LoVo (cell line): Measurements from ENCODE around the gene C14orf39.
"Not testable (repeated sequence)": the region's sequence is repeated elsewhere in the genome, so short reads cannot be mapped to it uniquely, and the experiment has no call there.

ENCODE experiments used
- DNase-seq: peaks from one replicate; pipeline ENCODE4 v3.0.0-alpha.2; 2016; ENCODE audit warnings: low spot score

C14orf39 gene

DNA sequence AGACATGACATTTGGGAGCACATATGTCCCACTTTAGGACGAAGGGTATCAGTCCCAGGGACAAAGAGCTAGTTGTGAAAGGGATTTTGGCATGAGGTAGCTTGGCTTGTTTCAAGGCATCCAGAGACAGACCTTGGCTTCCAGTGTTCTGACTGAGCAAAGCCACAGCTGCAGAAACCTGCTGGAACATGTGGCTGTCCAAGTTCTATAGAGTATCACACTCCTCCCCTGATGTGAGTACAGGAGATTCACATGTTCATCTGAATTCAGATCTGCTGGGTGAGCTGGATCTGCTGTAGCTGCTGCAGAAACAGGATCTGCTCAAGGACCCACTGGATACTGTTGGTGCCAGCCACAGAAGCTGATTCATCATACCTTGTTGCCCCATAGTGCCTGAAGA, 10.1 kb upstream of the C14orf39 start:
- no peak for DNase-seq

- DNase-seq, result no peak
These were observed 4.4 kb upstream of the C14orf39 start for GRCh38 chr14:60490270-60490669.

GRCh38 chr14:60488175-60488574, 2.3 kb upstream of the C14orf39 start:
- no peak for DNase-seq

GRCh38 chr14:60487211-60487610, 1.3 kb upstream of the C14orf39 start:
- DNase-seq, result no peak

GRCh38 chr14:60485057-60485597, 736 bp downstream of the C14orf39 start:
- no peak for DNase-seq

- no peak for DNase-seq
These were observed 3.1 kb downstream of the C14orf39 start for GRCh38 chr14:60482743-60483142.

DNA sequence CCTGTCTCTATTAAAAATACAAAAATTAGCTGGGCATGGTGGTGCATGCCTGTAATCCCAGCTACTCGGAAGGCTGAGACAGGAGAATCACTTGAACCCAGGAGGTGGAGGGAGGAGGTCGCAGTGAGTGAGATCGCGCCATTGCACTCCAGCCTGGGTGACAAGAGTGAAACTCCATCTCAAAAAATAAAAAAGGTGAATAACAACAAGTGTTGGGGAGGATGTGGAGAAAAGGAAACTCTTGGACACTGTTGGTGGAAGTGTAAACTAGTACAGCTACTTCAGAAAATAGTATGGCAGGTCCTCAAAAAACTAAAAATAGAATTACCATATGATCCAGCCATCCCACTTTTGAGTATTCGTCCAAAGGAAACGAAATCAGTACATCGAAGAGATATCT, 5.6 kb downstream of the C14orf39 start:
- not testable (repeated sequence) for DNase-seq

DNA sequence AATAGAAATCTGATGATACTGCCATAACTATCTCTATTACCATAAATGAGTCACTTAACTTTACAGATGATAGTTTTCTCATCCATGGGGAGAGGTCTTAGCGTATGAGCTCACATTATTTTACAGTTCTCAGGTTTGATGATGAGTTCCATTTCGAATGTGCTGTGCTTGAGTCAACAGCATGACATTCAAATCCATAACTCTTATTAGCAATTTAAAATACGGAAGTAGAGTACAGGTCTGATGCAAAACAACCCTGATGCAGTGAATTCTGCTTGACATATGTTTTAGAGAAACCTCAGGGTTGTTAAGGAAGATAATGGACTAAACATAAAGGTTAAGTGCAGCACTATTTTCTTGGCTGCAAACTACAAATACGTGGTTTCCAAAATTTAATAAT, 30.0 kb downstream of the C14orf39 start:
- no peak for DNase-seq

- no peak for DNase-seq
These were observed 55.6 kb downstream of the C14orf39 start for GRCh38 chr14:60430276-60430675.

GRCh38 chr14:60420050-60420449, 65.8 kb downstream of the C14orf39 start:
- no peak for DNase-seq

GRCh38 chr14:60397550-60397949, 88.3 kb downstream of the C14orf39 start:
- DNase-seq, result not testable (repeated sequence)

DNA sequence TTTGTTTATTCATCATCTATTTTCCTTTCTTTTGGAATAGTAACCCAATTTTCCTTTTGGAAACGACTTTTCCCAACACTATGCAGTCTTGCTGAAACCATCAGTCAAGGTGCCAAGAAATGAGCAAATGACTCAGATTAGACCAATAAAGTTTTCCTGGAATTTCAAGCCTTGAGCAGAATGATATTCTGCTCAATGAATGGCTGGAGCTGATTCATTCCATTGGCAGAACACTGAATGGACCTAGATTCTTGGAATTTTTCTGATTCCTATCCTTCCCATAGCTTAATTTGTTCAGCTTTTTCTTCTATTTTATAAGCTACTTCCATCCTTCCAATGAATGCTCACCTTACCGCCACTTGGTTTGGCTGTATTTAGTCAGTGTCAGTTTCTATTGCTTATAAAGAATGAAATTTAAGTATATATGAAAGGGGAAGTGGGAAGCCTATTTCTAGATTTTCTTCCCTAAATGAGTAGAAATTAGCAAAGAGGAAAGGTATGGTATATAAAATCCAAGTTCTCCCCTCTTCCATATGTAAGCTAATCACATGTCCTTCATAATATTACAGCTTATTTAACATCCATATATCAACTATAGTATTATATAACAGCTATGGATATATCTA, 89.0 kb downstream of the C14orf39 start:
- DNase-seq, result peak; percentile 4
